GM12878 (cell line): Measurements from ENCODE around the gene MMD2. TPM values are rescaled to one million over a fixed set of nuclear protein-coding genes. Genes with fewer than 3 reads are reported as not detected.

Experiments
- ATAC-seq: fragments of 200-7000 bp; cut with Tn5 transposase; 3 replicates; pipeline ENCODE4 v1.9.1; 2020; ENCODE audit warnings: mild to moderate bottlenecking, moderate library complexity
- BruUV-seq: library from RNA; stranded (reverse); fragments of 400-500 nt; replicated peaks from 2 replicates; lab custom pipeline; 2021; lab: Mats Ljungman, UMichigan
- CTCF ChIA-PET: fragments of 300-600 bp; sonication (Branson Sonifier 250); formaldehyde crosslinking; extraction: SDS; loops from one replicate; lab custom pipeline; 2021; ENCODE audit warnings: inconsistent platforms; lab: Yijun Ruan, JAX
- POLR2A ChIA-PET: fragments of 350-600 bp; formaldehyde crosslinking; extraction: SDS; loops from one replicate; lab custom pipeline; 2021; ENCODE audit warnings: inconsistent platforms; lab: Charles Lee
- RAD21 ChIA-PET: fragments of 300-600 bp; sonication (Branson Sonifier 250); formaldehyde crosslinking; loops from one replicate; lab custom pipeline; 2023; ENCODE audit warnings: antibody characterized with exemption; ENCODE audit not compliant: unreplicated experiment; lab: Charles Lee
- SMC1A ChIA-PET: fragments of 300-600 bp; sonication (Branson Sonifier 250); formaldehyde crosslinking; loops from one replicate; lab custom pipeline; 2023; ENCODE audit not compliant: unreplicated experiment, uncharacterized antibody; lab: Charles Lee
- DNase-seq: peaks from one replicate; pipeline ENCODE4 v3.0.0-alpha.2; 2011; ENCODE audit warnings: low read depth, low spot score
- FAIRE-seq: peaks from 3 replicates; lab custom pipeline; 2011; peaks lifted over from hg19 to GRCh38; lab: Jason Lieb, UNC
- H2AFZ ChIP-seq: 2 replicates; pipeline ENCODE4 v1.6.0; 2011; ENCODE audit warnings: low read depth, low read length, control low read depth; ENCODE audit not compliant: control insufficient read depth
- H3K27ac ChIP-seq: 2 replicates; pipeline ENCODE4 v1.5.1; 2011; ENCODE audit warnings: control low read depth; ENCODE audit not compliant: control insufficient read depth, insufficient read depth
- H3K27me3 ChIP-seq, 2 experiments: replicated peaks in 1 of 2; 2 replicates each; pipeline versions ENCODE4 v1.6.0 to v1.6.1; 2011; ENCODE audit warnings: low read length in 1 of 2; ENCODE audit not compliant: control insufficient read depth in 2 of 2, insufficient read depth in 2 of 2
- H3K36me3 ChIP-seq, 2 experiments: 2 replicates each; pipeline ENCODE4 v1.5.1; 2011; ENCODE audit warnings: low read length in 1 of 2; ENCODE audit not compliant: control insufficient read depth in 2 of 2, insufficient read depth in 2 of 2
- H3K4me1 ChIP-seq: 2 replicates; pipeline ENCODE4 v1.6.1; 2011; ENCODE audit warnings: mild to moderate bottlenecking, low read length, moderate library complexity, mixed read lengths; ENCODE audit not compliant: control insufficient read depth, insufficient read depth
- H3K4me2 ChIP-seq: 2 replicates; pipeline ENCODE4 v1.6.0; 2011; ENCODE audit warnings: control low read depth; ENCODE audit not compliant: control insufficient read depth, insufficient read depth
- H3K4me3 ChIP-seq: fragments of 200-600 bp; sonication (generic); 2 replicates; pipeline ENCODE4 v1.5.1; 2016
- H3K79me2 ChIP-seq: 2 replicates; pipeline ENCODE4 v1.6.0; 2011; ENCODE audit warnings: low read length; ENCODE audit not compliant: control insufficient read depth, insufficient read depth
- H3K9ac ChIP-seq: 2 replicates; pipeline ENCODE4 v1.8.0; 2011; ENCODE audit warnings: low read length, control low read depth, mixed read lengths; ENCODE audit not compliant: control insufficient read depth, insufficient read depth
- H3K9me3 ChIP-seq: replicated peaks from 3 replicates; pipeline ENCODE4 v1.5.1; 2011; ENCODE audit warnings: mild to moderate bottlenecking, low read length; ENCODE audit not compliant: control insufficient read depth, insufficient read depth
- H4K20me1 ChIP-seq: 2 replicates; pipeline ENCODE4 v1.6.0; 2011; ENCODE audit not compliant: control insufficient read depth, insufficient read depth
- CBX5 ChIP-seq: sonication (generic); IDR thresholded peaks from 2 replicates; pipeline ENCODE4 v1.6.1; 2016; ENCODE audit warnings: low read depth, moderate library complexity, mild to moderate bottlenecking, inconsistent platforms
- GABPA ChIP-seq: IDR thresholded peaks from 2 replicates; pipeline ENCODE4 v1.6.1; 2014; ENCODE audit warnings: antibody characterized with exemption, low read depth, mild to moderate bottlenecking, inconsistent platforms
- JUND ChIP-seq: IDR thresholded peaks from 2 replicates; pipeline ENCODE4 v1.6.1; 2012; ENCODE audit warnings: low read depth, mild to moderate bottlenecking, low read length, improper control_type of control experiment, moderate library complexity
- KDM1A ChIP-seq: fragments of 200-600 bp; sonication (generic); IDR thresholded peaks from 2 replicates; pipeline ENCODE4 v1.6.1; 2016; ENCODE audit warnings: borderline replicate concordance
- KLF5 ChIP-seq: fragments of 450-650 bp; IDR thresholded peaks from 2 replicates; pipeline ENCODE4 v1.6.1; 2014; ENCODE audit warnings: mild to moderate bottlenecking; ENCODE audit not compliant: partially characterized antibody
- MEF2B ChIP-seq: fragments of 450-650 bp; IDR thresholded peaks from 2 replicates; pipeline ENCODE4 v1.6.1; 2018; ENCODE audit warnings: mild to moderate bottlenecking, moderate library complexity; ENCODE audit not compliant: partially characterized antibody, poor library complexity, severe bottlenecking
- RAD51 ChIP-seq: fragments of 450-650 bp; IDR thresholded peaks from 2 replicates; pipeline ENCODE4 v1.6.1; 2016; ENCODE audit warnings: moderate library complexity, mild to moderate bottlenecking, inconsistent platforms
- SKIL ChIP-seq: fragments of 450-650 bp; IDR thresholded peaks from 2 replicates; pipeline ENCODE4 v1.6.1; 2017; ENCODE audit warnings: mild to moderate bottlenecking, low read depth, inconsistent platforms; ENCODE audit not compliant: poor library complexity, severe bottlenecking
- SPI1 ChIP-seq: IDR thresholded peaks from 2 replicates; pipeline ENCODE4 v1.6.1; 2011; ENCODE audit warnings: low read depth, mild to moderate bottlenecking, low read length, moderate library complexity, borderline replicate concordance; ENCODE audit not compliant: insufficient read depth
- WGBS: methylation state at CpG from one replicate; pipeline ENCODE4 v1.1.6; 2016; ENCODE audit warnings: low lambda C conversion rate; ENCODE audit not compliant: insufficient replicate concordance, insufficient coverage; ENCODE audit errors: missing lambda C conversion rate; 5-methylcytosine and 5-hydroxymethylcytosine counted together
- in situ Hi-C: fragments of 300-500 bp; cut with MboI; formaldehyde crosslinking; loops from 9 replicates; pipeline ENCODE4 v1.14.3; 2018; ENCODE audit warnings: mixed read lengths
- intact Hi-C: fragments of 100-400 bp; cut with micrococcal nuclease; formaldehyde crosslinking; loops from one replicate; pipeline ENCODE4 v1.14.2; 2022; ENCODE audit not compliant: unreplicated experiment
- polyA plus RNA-seq, 11 experiments: library from polyadenylated mRNA; depleted of rRNA in 4 of 11; unstranded in 6 of 11; stranded (reverse) in 5 of 11; fragments of >200 nt; fragmentation: Nextera tagmentation in 4 of 11; fragmentation: Illumina TruSeq in 1 of 11; extraction: Ambion mirVana in 4 of 11; extraction: Trizol in 1 of 11; gene quantifications; 1 replicate in 1 of 11; 2 replicates in 10 of 11; pipeline versions ENCODE4 v1.2.1 to v1.2.3, GENCODE V29; 2011 to 2016; ENCODE audit warnings: inconsistent platforms in 2 of 11, missing spikeins in 2 of 11, low read depth in 1 of 11
- total RNA-seq, 4 experiments: library from RNA; depleted of rRNA in 3 of 4; stranded (reverse); fragments of >200 nt in 3 of 4; fragmentation: Illumina TruSeq in 1 of 4; extraction: Trizol in 1 of 4; gene quantifications; 2 replicates each; pipeline versions ENCODE4 v1.2.1 to v1.2.3, GENCODE V29; 2013 to 2021

The MMD2 gene
- total and polyA plus RNA-seq, 10 of the 15 experiments (the other 5 are each of a cell fraction or from before 2014, with no cell fraction given), result not detected

GRCh38 chr7:4861227-4861626, 97.8 kb downstream of the MMD2 start:
- peaks cover 0 to 2% of the 10 kb centered on the region in 2 experiments; a peak in 2 of 4 replicates for H3K27me3 ChIP-seq
- H3K9ac ChIP-seq, result no peak overlapping the region
- H4K20me1 ChIP-seq, result no peaks in the 10 kb centered on the region
- intact Hi-C loops, result no loop called here
- 26% methylated on average over 11 of the region's 11 CpGs for WGBS
- H3K27ac ChIP-seq, result no peak overlapping the region
- BruUV-seq, result no TSS peak
- TF ChIP-seq JUND (no peak), SPI1 (peak; percentile 46; the same call in 1 of the 2 replicates)
- H3K4me3 ChIP-seq, result no peak overlapping the region
- no peaks in the 10 kb centered on the region; the same call in 2 of the 3 replicates for H3K9me3 ChIP-seq
- 0 out of 3 replicates have a peak, but pooled peaks have one; percentile 40 for ATAC-seq
- H3K4me2 ChIP-seq, result 0 out of 2 replicates have a peak overlapping the region, but pooled peaks have one; percentile 22
- no peaks in the 10 kb centered on the region for H3K36me3 ChIP-seq
- H2AFZ ChIP-seq, result no peak overlapping the region
- no peaks in the 10 kb centered on the region for H3K79me2 ChIP-seq
- SMC1A ChIA-PET, result no interaction called here
- no peaks in the 10 kb centered on the region for H3K4me1 ChIP-seq
- CTCF ChIA-PET, result no interaction called here
- POLR2A ChIA-PET, result no interaction called here
- no peak for DNase-seq
- no peak for FAIRE-seq
- in situ Hi-C loops, result no loop called here
- RAD21 ChIA-PET, result no interaction called here

GRCh38 chr7:4857189-4857588, 101.8 kb downstream of the MMD2 start:
- CTCF ChIA-PET, result no interaction called here
- no peak overlapping the region for H3K9ac ChIP-seq
- DNase-seq (no peak), ATAC-seq (no peak), FAIRE-seq (no peak)
- intact Hi-C loops (no loop called here), in situ Hi-C loops (no loop called here)
- TF ChIP-seq RAD51 (no peak), SKIL (no peak), KLF5 (no peak), MEF2B (no peak), KDM1A (no peak), GABPA (no peak), CBX5 (no peak)
- peaks cover 0 to 2% of the 10 kb centered on the region in 2 experiments; a peak in 2 of 4 replicates for H3K27me3 ChIP-seq
- no peaks in the 10 kb centered on the region for H3K36me3 ChIP-seq
- H3K79me2 ChIP-seq, result no peaks in the 10 kb centered on the region
- no peak overlapping the region for H3K4me2 ChIP-seq
- SMC1A ChIA-PET, result no interaction called here
- H3K4me1 ChIP-seq, result no peaks in the 10 kb centered on the region
- H3K4me3 ChIP-seq, result no peak overlapping the region
- H3K9me3 ChIP-seq, result no peaks in the 10 kb centered on the region; the same call in 2 of the 3 replicates
- H4K20me1 ChIP-seq, result no peaks in the 10 kb centered on the region
- POLR2A ChIA-PET, result no interaction called here
- no TSS peak for BruUV-seq
- RAD21 ChIA-PET, result no interaction called here
- H3K27ac ChIP-seq, result no peak overlapping the region
- WGBS, result 17% methylated on average over 3 of the region's 3 CpGs
- no peak overlapping the region for H2AFZ ChIP-seq
